ENCODE data around the gene CDC6.

Gene CDC6, protein sequence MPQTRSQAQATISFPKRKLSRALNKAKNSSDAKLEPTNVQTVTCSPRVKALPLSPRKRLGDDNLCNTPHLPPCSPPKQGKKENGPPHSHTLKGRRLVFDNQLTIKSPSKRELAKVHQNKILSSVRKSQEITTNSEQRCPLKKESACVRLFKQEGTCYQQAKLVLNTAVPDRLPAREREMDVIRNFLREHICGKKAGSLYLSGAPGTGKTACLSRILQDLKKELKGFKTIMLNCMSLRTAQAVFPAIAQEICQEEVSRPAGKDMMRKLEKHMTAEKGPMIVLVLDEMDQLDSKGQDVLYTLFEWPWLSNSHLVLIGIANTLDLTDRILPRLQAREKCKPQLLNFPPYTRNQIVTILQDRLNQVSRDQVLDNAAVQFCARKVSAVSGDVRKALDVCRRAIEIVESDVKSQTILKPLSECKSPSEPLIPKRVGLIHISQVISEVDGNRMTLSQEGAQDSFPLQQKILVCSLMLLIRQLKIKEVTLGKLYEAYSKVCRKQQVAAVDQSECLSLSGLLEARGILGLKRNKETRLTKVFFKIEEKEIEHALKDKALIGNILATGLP

DNA sequence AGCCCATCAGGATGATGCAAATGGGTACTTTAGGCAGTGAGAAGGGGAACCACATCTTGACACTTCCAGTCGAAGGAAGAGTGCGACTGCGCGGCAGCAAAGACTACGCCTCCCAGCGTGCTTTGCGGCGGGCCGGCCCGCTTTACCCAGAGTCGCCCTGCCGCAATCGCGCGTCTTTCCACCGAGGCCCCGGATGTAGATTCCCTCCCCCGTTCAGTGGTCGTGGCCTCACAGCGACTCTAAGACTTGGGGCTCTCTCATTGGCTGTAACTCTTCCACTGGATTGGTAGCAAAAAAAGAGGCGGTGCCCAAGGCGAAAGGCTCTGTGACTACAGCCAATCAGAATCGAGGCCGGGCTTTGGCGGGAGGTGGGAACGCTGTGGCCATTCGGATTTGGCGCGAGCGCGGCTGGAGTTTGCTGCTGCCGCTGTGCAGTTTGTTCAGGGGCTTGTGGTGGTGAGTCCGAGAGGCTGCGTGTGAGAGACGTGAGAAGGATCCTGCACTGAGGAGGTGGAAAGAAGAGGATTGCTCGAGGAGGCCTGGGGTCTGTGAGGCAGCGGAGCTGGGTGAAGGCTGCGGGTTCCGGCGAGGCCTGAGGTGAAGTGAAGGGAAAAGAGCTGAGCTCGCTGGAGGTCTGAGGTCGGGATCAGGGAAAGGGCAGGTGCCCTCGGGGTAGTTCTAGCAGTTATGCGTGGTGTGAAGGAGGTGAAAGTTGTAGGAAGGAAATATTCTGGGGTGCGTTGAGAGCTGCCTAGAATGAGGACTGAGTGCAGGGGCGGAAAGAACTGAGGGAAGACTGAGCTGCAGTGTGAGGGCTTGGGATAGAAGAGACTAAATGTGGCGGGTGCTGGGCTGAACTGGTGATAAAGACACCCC is at the start of gene CDC6:
CDC6 (plus strand) TSS at position 386 of the 876 bp plus-strand sequence. CDS start 1,542 bp downstream, outside the sequence.
- DNase-seq (ENCODE audit: low spot score), result peak; percentile 100

DNA sequence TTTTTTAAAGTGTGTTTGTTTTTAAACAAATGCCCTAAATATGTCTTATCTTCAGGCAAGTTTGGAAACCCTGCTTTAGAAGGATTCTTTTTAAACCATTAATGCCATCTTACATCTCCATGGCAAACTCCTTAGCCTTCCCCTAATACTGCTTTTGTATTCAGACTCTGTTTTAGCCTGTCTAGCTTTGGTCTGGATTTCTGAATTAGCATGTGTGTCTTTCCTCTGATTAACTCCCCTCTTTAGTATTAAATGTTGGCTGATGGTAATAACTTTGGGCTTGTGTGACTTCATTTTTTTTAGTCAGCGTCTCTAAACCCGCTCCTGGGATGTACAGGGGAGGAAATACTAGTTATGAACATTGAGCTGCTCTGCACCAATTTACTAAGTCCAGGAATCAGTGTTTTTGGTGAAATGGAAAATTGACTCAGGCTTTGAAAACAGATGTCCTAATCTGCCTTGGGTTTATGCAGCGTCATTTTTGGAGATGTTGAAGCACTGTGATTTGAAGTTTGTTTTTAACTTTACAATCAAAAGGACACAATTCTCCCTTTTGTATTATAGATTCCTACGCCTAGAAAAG is 46.3 kb upstream of the CDC6 start:
- no peak for DNase-seq (ENCODE audit: low spot score)

DNA sequence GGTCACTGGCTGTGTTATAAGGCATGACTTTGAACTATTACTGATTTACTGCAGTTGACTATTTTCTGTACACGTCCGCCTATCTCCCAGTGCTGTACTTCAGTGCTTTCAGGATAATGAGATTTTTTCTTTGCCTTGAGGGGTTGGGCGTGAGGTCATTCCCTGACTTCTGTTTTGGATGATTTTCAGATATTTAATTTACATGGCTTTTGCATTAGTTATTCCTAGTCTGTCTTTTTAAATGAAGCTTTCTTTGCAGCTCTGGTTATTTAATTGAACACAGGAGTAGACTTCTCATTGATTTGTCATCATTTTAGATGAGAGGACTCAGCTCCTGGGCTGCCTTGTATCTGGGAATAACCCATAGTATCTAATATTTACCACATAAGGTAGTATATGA is 44.9 kb upstream of the CDC6 start:
- no peak for DNase-seq (ENCODE audit: low spot score)

DNA sequence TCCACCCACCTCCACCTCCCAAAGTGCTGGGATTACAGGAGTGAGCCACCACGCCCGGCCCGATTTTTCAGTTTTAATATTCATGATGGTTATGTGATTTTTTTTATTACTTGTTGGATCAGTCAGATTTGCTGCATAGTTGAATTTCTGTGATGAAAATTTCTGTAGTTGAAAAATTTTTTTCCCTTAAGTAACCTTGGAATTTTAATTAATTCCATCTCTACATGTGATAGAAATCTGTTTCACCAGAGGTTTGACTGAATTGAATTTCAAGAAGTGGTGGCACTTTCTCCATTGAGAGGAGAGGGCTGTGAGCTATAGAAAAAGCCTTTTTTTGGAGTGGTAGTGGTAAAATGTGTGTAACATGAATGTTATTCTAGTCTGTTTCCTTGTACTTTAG is 43.9 kb upstream of the CDC6 start:
- no peak for DNase-seq (ENCODE audit: low spot score)

DNA sequence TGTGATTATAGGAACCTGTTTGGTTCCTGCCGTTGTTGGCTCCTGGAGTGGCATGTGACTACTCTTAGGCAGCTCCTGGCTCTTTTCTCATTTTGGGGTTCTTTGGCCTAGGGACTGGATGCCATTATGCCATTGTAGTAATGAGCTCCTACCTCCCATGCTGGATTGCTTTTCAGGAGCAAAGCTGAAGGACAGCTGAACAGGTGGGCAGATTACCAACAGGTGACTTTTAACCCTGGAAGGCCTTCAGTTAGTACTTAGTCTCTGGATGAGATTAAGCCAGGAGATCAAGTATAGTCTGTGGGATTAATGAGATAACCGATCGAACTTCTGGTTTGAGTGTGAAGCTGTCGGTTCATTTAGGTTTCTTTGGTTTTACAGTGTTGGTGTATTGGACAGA is 43.4 kb upstream of the CDC6 start:
- DNase-seq (ENCODE audit: low spot score), result no peak

DNA sequence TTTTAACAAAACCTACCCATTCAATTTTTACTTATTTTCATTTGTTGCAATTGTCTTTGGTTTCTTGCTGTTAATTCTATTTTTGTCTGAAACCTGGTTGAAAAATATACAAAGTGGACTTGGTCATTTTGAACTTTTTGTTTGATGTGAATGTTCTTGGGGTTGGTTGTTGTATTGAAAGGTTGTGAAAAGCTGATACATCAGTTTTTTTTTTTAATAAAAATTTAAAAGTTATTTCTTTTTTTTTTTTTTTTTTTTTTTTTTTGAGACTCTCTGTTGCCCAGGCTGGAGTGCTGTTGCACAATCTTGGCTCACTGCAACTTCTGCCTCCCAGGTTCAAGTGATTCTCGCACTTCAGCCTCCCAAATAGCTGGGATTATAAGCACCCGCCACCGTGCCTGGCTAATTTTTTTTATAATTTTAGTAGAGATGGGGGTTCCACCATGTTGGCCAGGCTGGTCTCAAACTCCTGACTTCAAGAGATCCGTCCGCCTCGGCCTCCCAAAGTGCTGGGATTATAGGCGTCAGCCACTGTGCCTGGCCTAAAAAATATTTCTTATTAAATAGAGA is 39.7 kb upstream of the CDC6 start:
- no peak for DNase-seq (ENCODE audit: low spot score)

DNA sequence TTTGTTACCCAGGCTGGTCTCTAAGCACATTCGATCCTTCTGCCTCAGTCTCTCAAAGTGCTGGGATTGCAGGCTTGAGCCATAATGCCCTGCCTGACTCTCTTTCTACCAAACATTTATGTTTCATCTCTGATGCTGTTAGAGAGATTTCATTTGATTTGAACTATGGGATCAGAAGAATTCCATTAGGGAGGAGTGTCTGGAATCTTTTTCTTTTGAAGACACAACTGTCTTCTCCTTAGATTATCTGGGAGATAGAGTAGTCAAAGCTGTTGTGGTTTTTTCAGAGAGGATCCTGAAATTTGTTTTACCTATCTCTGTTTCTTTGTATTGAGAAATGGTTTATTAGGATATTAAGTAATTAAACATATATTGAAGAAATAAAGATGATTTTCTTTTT is 39.2 kb upstream of the CDC6 start:
- DNase-seq (ENCODE audit: low spot score), result no peak

DNA sequence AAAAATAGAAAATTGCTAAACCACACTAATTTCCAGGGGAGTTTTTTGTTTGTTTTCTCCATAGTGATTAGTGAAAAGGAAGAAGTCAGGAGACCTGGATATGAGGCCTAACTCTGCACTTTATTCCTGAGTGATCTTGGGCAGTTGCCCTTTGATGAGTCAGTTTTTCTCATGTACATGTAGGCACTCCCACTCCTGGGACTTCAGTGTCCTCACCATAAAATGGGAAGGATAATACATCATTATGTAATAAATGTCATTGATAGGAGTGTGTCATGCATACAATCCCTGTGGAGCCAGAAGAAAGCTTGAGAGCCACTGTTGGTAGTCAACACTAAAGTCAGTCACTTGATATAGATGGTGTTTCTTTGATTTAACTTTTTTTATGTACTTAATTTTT is 36.1 kb upstream of the CDC6 start:
- DNase-seq (ENCODE audit: low spot score), result no peak

DNA sequence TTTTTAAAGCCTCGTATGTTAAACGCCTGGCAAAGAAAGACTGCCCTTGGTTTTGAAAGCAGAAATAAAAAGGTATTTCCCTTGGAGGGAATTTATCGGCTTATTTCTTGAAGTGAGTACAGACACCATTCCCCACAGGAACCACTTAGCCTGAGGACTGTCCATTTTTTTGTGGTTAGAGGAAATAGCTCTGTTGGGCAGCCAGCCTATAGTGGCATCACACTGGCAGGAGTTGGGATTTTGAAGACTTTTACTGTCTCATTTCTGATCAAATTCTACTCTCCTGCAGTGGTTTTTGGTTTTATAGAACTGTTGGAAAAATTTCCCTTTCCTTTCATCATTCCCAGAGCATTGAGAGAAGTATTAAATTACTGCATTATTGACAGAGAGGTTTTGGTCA is 34.1 kb upstream of the CDC6 start:
- DNase-seq (ENCODE audit: low spot score), result no peak

DNA sequence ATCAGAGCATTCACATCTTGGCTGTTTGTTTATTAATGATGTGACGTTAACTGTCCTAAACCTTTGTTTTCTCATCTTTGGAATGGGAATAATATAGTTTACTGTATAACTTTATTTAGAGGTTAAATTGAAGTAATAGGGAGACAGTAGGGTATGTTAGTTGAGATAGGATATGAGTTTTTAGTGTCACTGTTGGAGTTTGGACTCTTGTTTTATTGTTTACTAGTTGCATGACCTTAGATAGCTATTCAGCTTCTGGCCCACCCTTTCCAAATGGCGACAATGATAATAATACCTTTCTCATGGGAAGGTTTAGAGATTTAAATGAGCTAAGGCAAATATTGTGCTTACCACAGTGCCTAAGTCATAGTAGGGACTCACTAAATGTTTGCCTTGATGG is 28.2 kb upstream of the CDC6 start:
- no peak for DNase-seq (ENCODE audit: low spot score)

DNA sequence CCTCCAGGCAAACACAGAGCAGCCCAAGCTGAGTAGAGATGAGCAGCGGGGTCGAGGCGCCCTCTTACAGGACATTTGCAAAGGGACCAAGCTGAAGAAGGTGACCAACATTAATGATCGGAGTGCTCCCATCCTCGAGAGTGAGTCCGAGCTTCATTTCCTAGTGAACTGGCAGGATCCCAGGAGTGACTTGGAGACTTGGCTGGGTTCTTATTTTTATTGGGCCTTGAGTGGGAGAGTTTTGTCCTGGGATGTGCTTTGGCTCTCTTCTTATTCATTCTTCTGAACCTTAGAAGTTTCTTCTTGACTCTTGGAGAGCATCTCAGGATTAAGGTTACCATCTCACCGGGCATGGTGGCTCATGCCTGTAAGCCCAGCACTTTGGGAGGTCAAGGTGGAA is 27.2 kb upstream of the CDC6 start:
- no peak for DNase-seq (ENCODE audit: low spot score)

DNA sequence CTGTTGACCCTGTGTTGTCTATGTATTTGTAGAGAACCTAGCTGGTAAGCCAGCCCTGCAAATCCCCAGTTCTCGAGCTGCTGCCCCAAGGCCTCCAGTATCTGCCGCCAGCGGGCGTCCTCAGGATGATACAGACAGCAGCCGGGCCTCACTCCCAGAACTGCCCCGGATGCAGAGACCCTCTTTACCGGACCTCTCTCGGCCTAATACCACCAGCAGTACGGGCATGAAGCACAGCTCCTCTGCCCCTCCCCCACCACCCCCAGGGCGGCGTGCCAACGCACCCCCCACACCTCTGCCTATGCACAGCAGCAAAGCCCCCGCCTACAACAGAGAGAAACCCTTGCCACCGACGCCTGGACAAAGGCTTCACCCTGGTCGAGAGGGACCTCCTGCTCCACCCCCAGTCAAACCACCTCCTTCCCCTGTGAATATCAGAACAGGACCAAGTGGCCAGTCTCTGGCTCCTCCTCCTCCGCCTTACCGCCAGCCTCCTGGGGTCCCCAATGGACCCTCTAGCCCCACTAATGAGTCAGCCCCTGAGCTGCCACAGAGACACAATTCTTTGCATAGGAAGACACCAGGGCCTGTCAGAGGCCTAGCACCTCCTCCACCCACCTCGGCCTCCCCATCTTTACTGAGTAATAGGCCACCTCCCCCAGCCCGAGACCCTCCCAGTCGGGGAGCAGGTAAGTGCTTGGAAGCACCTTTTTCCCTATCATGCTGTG is 23.1 kb upstream of the CDC6 start:
- no peak for DNase-seq (ENCODE audit: low spot score)

DNA sequence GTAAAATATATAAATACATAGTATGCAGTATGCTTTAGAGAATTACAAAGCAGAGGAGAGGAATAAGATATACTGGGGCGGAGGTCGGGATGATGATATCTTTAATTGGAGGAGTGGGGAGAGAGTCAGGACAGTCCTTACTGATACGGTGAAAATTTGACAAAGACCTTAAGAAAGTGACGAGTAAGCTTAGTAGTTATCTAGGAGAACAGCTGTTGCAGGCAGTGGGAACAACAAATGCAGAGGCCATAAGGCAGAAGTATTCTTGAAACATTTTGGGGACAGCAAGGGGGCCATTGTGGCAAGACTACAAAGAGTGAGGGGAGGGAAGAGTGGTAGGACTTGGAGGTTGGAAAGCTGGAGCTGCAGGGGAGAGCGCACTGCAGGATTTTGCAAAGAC is 22.3 kb upstream of the CDC6 start:
- no peak for DNase-seq (ENCODE audit: low spot score)

DNA sequence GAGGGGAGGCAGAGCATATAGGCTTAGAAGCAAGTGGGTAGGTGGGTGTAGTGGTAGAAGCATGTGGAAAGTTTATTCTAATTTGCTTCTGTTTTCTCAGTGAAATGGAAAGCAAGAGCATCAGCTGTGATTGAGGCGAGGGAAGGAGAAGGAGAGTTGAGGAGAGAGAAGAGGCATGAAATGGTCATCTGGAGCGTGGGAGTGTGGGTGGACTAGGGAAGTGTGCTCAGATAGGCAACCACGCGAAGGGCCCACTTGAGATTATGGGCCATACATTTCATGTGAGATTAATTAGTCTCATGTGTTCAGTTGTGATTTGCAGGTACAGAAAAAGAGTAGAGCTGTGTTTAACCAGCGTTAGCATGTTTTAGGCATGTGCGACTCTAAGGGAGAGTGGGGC is 20.8 kb upstream of the CDC6 start:
- no peak for DNase-seq (ENCODE audit: low spot score)

DNA sequence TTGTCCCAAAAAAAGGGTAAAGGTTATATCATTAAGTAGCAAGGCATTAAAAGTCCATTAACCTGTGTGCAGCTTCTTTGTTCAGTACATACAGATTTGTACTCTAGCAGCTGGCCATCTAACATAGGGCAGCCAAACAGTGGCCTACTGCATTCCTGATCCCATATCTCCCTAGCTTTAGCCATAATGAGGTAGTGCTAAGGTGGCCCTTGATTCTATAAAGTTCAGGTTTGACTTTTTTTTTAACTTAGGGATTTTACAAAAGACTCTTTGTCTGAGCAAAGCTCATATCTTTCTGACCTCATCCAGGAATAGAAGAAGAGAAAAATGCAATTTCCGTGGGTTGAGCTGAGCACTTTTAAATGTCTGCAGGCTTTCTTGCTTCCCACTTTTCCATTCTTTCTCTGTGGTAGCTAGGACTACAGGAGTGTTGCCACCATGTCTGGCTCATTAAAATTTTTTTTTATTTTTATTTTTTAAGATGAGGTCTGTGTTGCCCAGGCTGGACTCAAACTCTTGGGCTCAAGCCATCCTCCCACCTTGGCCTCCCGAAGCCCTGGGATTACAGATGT is 19.5 kb upstream of the CDC6 start:
- no peak for DNase-seq (ENCODE audit: low spot score)

DNA sequence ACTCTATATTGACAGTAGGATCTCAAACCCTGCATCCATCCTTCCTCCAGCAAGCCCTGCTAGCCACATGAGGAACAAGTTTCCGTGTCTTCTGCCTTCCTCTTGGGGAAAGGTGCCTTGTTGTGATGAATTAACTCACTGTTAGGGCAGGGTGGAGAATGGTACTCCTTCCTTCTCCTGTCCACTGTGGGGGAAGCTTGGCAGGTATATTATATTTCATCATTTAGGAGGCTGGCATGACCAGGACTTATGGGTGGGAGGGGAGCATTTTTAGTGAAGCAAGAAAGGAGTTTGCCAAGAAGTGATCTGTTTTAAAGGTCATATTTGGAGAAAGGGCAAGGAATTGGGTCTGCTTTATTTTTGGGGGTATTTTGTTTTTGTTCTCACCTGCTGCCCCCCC is 9.3 kb upstream of the CDC6 start:
- no peak for DNase-seq (ENCODE audit: low spot score)

DNA sequence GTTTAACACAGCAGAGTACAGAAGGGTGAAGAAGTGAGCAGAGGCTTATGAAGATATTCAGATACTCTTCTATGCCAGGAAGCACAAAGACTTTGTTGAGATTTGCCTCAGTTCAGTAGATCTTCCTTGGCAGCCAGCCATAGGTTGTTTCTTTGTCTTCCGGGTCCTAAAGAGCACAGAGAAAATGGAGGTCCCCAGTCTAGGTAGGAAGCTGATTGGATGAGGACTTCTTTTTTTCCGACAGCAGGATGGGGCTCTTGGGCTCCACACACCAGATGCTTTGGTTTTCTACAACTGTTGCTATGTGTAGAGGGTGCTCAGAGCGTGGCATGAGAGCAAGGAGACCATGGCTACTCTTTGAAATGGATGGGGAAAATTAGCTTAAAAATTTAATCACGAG is 8.3 kb upstream of the CDC6 start:
- no peak for DNase-seq (ENCODE audit: low spot score)

DNA sequence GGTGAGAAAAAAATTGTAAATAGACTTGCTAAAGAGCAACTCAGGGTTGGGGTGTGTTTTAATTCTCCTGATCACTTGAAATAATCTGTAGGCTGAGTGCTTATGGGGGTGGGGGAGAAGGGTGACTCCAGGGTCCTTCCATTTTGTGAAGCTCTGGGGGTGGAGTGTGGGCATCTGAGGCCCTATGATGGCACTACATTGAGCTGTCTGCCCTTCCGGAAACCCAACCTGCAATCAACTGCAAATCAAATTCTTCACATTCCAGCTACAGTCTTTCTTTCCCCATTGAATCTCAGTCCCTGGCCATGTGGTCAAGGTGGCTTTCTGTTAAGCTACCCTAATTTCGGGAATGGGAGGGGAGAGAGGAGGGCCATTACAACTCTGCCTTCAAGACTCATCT is 6.0 kb upstream of the CDC6 start:
- no peak for DNase-seq (ENCODE audit: low spot score)

DNA sequence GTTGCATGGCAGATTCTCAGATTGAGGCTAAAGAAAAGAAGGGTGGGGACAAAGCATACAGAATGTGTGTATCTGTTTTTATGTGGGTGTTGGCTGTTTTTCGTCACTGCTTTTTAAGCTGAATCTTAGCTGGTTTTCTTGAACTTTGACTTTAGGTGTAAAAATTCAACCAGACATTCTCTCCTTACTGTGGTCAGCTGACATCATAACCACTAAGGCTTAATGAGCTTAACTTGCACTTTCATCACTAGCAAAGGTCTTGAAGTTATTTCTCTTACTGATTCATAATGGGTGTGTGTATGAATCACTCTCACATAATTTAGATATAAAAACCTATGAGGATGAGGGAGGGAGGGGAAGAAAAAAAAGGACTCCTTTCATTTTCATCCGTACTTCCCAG is 4.0 kb upstream of the CDC6 start:
- no peak for DNase-seq (ENCODE audit: low spot score)

DNA sequence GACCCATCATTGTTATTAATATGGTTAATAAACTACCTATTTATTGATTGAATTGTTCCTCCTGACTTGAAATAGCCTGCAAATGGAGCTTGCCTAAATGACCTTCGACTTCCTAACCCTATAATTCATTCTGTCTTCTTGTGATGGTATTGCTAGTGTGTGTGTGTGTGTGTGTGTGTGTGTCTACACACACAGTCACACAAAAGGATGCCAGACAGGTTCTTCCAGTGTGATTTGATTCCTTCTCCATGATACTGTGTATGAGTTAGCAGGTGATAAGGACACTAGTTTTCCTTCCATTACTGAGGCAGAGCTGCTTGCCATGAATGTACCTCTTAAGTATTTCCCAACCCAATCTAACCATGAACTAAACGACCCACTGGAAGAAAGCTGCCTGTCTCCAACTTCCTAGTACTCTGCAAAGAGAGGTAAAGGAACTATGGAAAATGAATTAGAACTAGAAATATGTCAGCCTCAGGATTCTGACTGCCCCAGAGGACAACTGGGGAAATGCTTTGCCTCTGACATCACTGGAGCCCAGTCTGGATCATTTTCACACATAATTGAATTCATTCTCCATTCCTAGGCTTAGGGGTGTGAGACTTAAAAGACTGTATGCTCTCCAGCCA is 3.5 kb upstream of the CDC6 start:
- DNase-seq (ENCODE audit: low spot score), result no peak

DNA sequence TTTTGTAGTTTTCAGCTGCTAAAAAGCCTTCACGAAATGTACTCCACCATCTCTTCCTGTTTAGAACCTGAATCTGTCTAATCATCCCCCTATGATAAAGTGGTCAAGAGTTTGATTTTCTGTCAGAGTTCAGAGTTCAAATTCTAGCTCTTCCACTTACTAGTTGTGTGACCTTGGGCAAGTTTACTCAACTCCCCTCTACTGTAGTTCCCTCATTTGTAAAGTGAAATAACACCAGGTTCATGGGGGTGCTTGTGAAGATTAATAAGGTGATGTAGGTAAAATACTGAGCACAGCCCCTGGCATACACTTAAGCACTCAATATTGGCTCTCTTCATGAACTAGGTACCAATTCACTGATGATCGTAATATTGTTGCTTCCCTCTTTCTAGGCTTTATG is 1.2 kb upstream of the CDC6 start:
- DNase-seq (ENCODE audit: low spot score), result no peak
